Measurements from ENCODE around the gene MSI2. TPM values are rescaled to one million over a fixed set of nuclear protein-coding genes. Genes with fewer than 3 reads are reported as not detected.

Gene MSI2
- total and polyA plus RNA-seq, 2 experiments from 2014 or later: 4.3 to 17.9 TPM

GRCh38 chr17:57480438-57481196, 224.3 kb downstream of the MSI2 start:
- Histone ChIP-seq H3K27me3 (replicated peaks; ENCODE audit: insufficient read depth) (no peaks in the 10 kb centered on the region), H3K9me2 (ENCODE audit: insufficient read depth) (no peaks in the 10 kb centered on the region), H3K36me3 (ENCODE audit: low read depth) (no peaks in the 10 kb centered on the region), H3K9ac (peak overlapping the region; percentile 62; the same call in 1 of the 2 replicates), H4K20me1 (ENCODE audit: insufficient read depth) (no peaks in the 10 kb centered on the region), H3K79me2 (ENCODE audit: insufficient read depth) (no peaks in the 10 kb centered on the region), H3K4me3 (no peak overlapping the region), H3K4me1 (ENCODE audit: insufficient read depth) (peaks cover 51% of the 10 kb centered on the region), H3K9me3 (ENCODE audit: low read depth) (no peaks in the 10 kb centered on the region), H3F3A (ENCODE audit: insufficient read depth) (peaks cover 37% of the 10 kb centered on the region), H2AFZ (no peak overlapping the region), H3K4me2 (ENCODE audit: unreplicated experiment) (peak overlapping the region; percentile 59), H3K27ac (peak overlapping the region; percentile 84)
- WGBS, 2 experiments (ENCODE audit: low coverage in 1 of 2, low lambda C conversion rate in 2 of 2, missing lambda C conversion rate in 2 of 2): 92 to 97% methylated on average over 4 of the region's 4 CpGs
- in situ Hi-C loops (cut with MboI): no loop called here
- DNase-seq: peak; percentile 86
- TF ChIP-seq EZH2phosphoT487 (IDR thresholded peaks at IDR 0.05; ENCODE audit: insufficient read depth, low read depth) (no peak), EZH2 (IDR thresholded peaks at IDR 0.05; ENCODE audit: insufficient read depth, poor library complexity, severe bottlenecking) (no peak)

- peak; percentile 96 for DNase-seq
- TF ChIP-seq EZH2phosphoT487 (IDR thresholded peaks at IDR 0.05; ENCODE audit: insufficient read depth, low read depth): no peak
- Histone ChIP-seq H3K4me3 (peak overlapping the region; percentile 36), H3K27ac (peak overlapping the region; percentile 84), H3K9me2 (ENCODE audit: insufficient read depth) (no peaks in the 10 kb centered on the region), H3K36me3 (ENCODE audit: low read depth) (no peaks in the 10 kb centered on the region), H3K9ac (peak overlapping the region; percentile 62), H3F3A (ENCODE audit: insufficient read depth) (peaks cover 37% of the 10 kb centered on the region), H2AFZ (no peak overlapping the region), H3K79me2 (ENCODE audit: insufficient read depth) (no peaks in the 10 kb centered on the region), H3K27me3 (replicated peaks; ENCODE audit: insufficient read depth) (no peaks in the 10 kb centered on the region), H3K9me3 (ENCODE audit: low read depth) (no peaks in the 10 kb centered on the region), H4K20me1 (ENCODE audit: insufficient read depth) (no peaks in the 10 kb centered on the region), H3K4me1 (ENCODE audit: insufficient read depth) (peaks cover 51% of the 10 kb centered on the region), H3K4me2 (ENCODE audit: unreplicated experiment) (peak overlapping the region; percentile 59)
- in situ Hi-C loops (cut with MboI): no loop called here
- WGBS, 2 experiments (ENCODE audit: low coverage in 1 of 2, low lambda C conversion rate in 2 of 2, missing lambda C conversion rate in 2 of 2): 5 to 9% methylated on average over 9 of the region's 9 CpGs
Measured at GRCh38 chr17:57481910-57482391, 225.6 kb downstream of the MSI2 start.

- peak overlapping the region; percentile 62 for H3K9ac ChIP-seq
- peak; percentile 38 for DNase-seq
- peak overlapping the region; percentile 36 for H3K4me3 ChIP-seq
- TF ChIP-seq EZH2 (IDR thresholded peaks at IDR 0.05; ENCODE audit: insufficient read depth, poor library complexity, severe bottlenecking) (no peak), EZH2phosphoT487 (IDR thresholded peaks at IDR 0.05; ENCODE audit: insufficient read depth, low read depth) (no peak)
- H3K9me3 ChIP-seq (ENCODE audit: low read depth): no peaks in the 10 kb centered on the region
- H2AFZ ChIP-seq: no peak overlapping the region
- no peaks in the 10 kb centered on the region for H3K36me3 ChIP-seq (ENCODE audit: low read depth)
- 69 to 72% methylated on average over 2 of the region's 2 CpGs for WGBS, 2 experiments (ENCODE audit: low coverage in 1 of 2, low lambda C conversion rate in 2 of 2, missing lambda C conversion rate in 2 of 2)
- H3K27me3 ChIP-seq (replicated peaks; ENCODE audit: insufficient read depth): no peaks in the 10 kb centered on the region
- in situ Hi-C loops (cut with MboI): no loop called here
- no peaks in the 10 kb centered on the region for H3K9me2 ChIP-seq (ENCODE audit: insufficient read depth)
- H3K4me1 ChIP-seq (ENCODE audit: insufficient read depth): peaks cover 51% of the 10 kb centered on the region
- no peaks in the 10 kb centered on the region for H3K79me2 ChIP-seq (ENCODE audit: insufficient read depth)
- H3K27ac ChIP-seq: peak overlapping the region; percentile 84
- H3F3A ChIP-seq (ENCODE audit: insufficient read depth): peaks cover 37% of the 10 kb centered on the region
- H4K20me1 ChIP-seq (ENCODE audit: insufficient read depth): no peaks in the 10 kb centered on the region
- H3K4me2 ChIP-seq (ENCODE audit: unreplicated experiment): peak overlapping the region; percentile 59
Measured at GRCh38 chr17:57482657-57483056, 226.3 kb downstream of the MSI2 start.

GRCh38 chr17:57484081-57484666, 227.9 kb downstream of the MSI2 start:
- Histone ChIP-seq H2AFZ (no peak overlapping the region), H3K9me2 (ENCODE audit: insufficient read depth) (no peaks in the 10 kb centered on the region), H3K9ac (0 out of 2 replicates have a peak overlapping the region, but pooled peaks have one; percentile 0), H3F3A (ENCODE audit: insufficient read depth) (peaks cover 37% of the 10 kb centered on the region), H3K79me2 (ENCODE audit: insufficient read depth) (no peaks in the 10 kb centered on the region), H3K9me3 (ENCODE audit: low read depth) (no peaks in the 10 kb centered on the region), H3K27ac (peak overlapping the region; percentile 33), H3K4me3 (no peak overlapping the region), H3K36me3 (ENCODE audit: low read depth) (no peaks in the 10 kb centered on the region), H3K27me3 (replicated peaks; ENCODE audit: insufficient read depth) (no peaks in the 10 kb centered on the region), H4K20me1 (ENCODE audit: insufficient read depth) (no peaks in the 10 kb centered on the region), H3K4me2 (ENCODE audit: unreplicated experiment) (peak overlapping the region; percentile 59), H3K4me1 (ENCODE audit: insufficient read depth) (peaks cover 51% of the 10 kb centered on the region)
- DNase-seq: peak; percentile 74
- 45 to 49% methylated on average over 6 of the region's 6 CpGs for WGBS, 2 experiments (ENCODE audit: low coverage in 1 of 2, low lambda C conversion rate in 2 of 2, missing lambda C conversion rate in 2 of 2)
- TF ChIP-seq EZH2 (IDR thresholded peaks at IDR 0.05; ENCODE audit: insufficient read depth, poor library complexity, severe bottlenecking) (no peak), EZH2phosphoT487 (IDR thresholded peaks at IDR 0.05; ENCODE audit: insufficient read depth, low read depth) (no peak)
- in situ Hi-C loops (cut with MboI): no loop called here

Measured in GM23248 (cell line).